Central memory CD4-positive, alpha-beta T cell (primary cell): ENCODE results near the gene PTGR3.

Source experiments
- DNase-seq: peaks from one replicate; pipeline ENCODE4 v3.0.0; 2022

PTGR3 gene

DNA sequence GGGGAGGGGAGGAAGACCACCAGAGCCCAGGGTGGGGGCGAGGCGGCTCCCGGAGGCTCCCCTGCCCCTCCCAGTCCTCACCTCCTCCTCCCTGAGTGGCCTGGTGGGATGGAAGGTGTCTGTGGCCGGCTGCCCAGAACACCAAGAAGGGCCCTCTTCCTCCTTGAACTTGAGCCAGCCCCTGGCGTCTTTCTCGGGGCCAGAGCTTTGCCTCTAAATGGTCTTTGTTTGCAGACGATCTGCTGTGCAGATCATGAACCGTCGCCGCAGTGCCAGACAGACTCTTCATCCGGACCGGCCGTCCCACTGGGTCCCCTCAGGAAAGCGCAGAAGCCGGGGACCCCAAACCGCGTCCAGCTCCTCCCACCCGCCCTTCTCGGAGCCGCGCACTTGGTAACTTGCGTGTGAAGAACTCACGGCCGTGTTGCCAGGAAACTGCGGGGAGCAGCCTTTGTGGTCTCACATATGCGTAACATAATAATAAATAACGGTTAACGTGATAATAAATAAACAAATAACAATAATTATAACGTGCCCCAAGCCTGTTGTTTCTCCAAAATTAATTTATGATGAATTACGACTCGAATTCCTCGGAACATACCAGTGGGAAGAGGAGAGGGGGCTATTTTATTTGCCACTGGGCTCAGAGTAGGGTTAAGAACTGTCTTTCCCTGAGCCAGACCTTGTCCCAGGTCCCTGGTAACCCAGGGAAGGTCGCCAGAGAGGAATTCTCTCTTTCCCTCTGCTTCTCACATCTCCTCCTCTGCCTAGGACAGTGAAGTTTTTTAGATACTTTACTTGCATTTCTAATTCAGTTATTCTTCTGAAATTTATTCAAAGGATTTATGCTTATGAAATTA lies 41.0 kb downstream of the PTGR3 start:
- DNase-seq = no peak

- DNase-seq = no peak
These were observed 41.8 kb downstream of the PTGR3 start for GRCh38 chr18:75167137-75167536.

GRCh38 chr18:75165926-75166325 lies 43.0 kb downstream of the PTGR3 start:
- DNase-seq = no peak

GRCh38 chr18:75164479-75164878 lies 44.5 kb downstream of the PTGR3 start:
- no peak for DNase-seq

DNA sequence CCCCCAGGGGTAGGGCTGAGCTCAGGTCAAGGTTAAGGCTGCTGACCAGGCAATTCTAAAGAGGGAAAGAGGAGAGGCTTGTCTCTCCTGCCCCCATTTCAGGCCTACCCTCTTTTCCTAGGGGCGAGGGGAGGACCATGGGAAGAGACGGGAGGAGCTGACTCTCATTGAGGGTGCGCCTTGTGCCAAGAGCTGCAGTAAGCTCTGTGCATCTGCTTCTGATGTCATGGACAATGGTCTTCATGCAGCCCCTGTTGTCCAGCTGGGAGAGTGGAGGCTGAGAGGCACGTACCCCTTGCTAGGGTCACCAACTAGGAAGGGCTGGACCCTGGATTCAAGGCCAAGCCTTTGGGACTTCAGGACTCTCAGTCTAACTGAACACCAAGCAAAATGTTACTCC lies 45.2 kb downstream of the PTGR3 start:
- no peak for DNase-seq

DNA sequence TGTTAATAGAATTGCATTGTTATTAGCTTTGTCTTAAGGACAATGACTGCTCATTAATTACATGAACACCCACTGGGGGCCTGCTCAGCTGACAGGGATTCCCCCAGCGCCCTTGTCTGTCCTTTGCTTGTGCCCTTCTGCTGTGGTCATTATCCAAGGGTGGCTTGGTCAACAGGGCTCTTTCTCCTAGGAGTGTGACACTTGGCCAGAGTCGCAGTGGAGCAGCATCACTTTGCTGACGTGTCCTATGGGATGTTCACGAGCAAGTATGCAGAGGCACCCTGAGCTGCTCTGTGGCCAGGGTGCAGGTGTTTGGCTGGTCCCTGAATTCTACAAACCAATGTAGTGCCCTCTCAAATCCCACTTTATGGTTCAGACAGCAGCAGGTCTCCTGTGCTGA lies 46.0 kb downstream of the PTGR3 start:
- DNase-seq = no peak

GRCh38 chr18:75162467-75162866 lies 46.5 kb downstream of the PTGR3 start:
- DNase-seq = no peak

DNA sequence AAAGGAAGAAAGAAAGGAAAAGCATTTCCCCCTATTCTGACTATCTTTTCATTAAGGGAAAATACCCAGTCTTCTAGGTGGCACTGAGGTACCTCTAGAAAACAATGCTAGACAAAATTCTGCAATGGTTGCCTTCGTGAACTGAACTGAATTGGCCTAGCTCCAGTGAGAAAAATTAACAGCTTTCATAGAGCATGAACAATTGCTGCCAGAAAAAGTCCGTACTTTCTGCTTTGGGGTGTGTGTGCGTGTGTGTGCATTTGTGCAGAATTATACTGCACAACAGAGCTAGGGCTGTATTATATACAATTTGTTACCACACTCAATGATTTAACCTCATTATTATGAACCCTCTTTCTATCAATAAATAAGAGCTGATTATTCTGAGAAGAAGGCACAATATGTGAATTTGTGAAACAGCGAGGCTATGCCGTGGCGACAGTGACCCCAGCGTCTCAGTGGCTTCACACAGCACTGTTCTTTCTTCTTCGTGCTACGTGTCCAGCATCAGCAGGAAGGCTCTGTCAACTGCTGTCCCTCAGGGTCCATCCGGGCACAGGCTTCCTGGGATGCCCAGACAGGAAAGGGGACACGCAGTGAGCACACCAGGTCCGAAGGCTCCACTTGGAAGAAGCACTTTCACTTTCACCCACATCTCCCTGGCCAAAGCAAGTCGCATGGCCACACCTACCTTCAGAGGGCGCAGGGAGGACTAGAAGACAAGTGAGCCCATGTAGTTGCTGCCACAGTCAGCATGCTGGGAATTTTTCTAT lies 47.5 kb downstream of the PTGR3 start:
- DNase-seq = no peak

DNA sequence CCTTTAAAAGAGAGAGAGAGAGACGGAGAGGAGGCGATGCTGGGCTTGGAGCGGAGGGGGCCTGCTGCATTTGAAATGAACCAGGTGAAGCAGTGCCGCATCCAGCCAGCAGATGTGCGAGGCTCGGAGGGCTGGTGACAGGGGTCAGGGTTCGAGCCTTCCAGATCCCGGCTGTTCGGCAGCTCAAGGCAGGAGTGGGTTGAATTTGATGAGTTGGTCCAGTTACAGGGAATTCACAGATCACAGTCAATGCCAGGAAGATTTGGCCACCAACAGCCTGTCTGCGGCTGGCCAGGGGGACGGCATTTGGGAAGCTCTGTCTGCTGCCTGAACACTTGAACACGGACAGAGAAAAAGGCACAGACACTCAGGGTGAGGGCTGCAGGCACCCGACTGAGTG lies 48.6 kb downstream of the PTGR3 start:
- no peak for DNase-seq

DNA sequence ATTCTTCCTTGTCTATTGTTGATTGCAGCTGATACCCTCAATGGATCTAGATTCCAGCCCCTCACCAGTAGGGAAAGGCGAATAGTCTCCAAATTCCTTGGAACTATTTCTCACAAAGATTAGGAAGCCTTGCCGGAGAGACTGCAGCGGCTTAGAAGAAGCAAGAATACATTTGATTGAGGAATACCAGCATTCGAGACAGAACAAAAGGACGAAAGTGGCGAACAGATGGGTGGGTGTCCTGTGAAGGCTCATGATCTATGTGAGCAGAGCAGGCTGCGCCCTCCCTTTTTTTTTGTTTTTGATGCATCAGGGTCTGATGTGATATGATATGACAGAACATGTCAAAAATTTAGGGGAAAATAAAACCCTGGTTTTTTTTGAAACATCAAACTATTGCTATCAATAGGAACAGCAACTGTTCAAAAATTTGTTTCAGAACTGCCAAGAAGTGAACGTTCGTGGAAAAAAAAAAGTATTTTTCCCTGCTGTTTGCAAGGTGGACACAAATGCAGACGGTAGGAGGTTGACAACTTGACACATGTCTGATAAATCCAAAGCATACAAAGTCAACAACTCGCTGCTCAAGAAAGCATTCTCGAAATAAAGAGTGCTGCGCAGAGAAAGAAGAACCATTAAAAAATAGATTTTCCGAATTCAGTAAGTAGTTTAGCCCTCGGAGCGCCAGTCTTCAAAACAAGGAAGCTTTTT lies 49.1 kb downstream of the PTGR3 start:
- DNase-seq = no peak

DNA sequence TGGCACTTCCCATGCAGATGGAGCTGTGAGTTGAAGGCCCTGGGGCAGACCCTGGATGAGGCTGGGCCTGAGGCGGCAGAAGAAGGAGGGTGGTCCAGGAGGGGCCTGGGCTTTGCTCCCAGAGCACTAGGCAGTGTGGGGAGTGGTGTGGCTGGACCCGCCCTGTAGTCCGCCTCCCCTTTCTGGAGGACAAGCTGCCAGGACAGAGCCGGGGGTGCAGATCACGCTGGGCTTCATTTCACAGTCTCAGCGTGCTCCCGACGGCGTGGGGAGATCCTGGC lies 49.8 kb downstream of the PTGR3 start:
- no peak for DNase-seq
